ENCODE measurements around the gene CRP.
"Not testable (repeated sequence)": the region's sequence is repeated elsewhere in the genome, so short reads cannot be mapped to it uniquely, and the experiment has no call there.

Gene CRP

GRCh38 chr1:159699246-159699645 lies 15.1 kb downstream of the CRP start:
- no peak for DNase-seq

DNA sequence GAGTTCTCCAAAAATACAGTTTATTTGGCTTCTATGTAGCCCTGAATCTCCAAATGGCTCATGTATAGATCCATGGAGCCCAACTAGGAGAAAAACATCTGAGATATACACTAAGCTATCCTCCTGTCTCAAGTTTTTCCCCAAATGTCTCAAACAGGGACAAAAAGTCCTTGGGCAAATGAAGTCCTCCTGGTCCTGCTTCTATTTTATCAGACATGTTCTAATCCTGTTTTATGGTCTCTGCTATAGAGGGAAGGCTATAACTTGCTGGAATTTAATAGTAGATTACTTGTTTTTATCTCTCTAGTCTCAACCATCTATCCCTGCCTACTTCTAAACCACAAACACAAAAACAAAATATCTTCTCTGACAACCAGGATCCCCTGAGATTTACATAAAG lies 26.9 kb downstream of the CRP start:
- no peak for DNase-seq

- no peak for DNase-seq
Measured at GRCh38 chr1:159686599-159687299, 27.6 kb downstream of the CRP start.

DNA sequence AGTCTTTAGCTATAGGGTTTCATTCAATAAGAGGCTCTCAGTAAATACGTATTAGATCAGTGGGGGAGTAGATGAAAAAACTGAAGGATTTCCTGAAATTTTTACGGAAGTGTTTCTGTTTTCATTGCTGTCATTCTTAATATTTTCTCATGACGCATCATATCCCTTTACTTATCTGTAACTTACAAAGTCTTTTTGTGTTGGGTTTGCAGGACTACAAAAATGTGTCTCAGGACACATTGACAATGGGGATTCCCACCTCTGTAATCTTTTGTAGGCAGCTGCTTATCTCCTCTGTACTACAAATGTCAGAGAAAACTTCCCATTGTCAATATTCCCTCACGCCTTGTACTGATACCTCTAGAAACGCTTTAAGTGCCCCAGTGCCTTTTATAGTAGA lies 35.5 kb downstream of the CRP start:
- no peak for DNase-seq

DNA sequence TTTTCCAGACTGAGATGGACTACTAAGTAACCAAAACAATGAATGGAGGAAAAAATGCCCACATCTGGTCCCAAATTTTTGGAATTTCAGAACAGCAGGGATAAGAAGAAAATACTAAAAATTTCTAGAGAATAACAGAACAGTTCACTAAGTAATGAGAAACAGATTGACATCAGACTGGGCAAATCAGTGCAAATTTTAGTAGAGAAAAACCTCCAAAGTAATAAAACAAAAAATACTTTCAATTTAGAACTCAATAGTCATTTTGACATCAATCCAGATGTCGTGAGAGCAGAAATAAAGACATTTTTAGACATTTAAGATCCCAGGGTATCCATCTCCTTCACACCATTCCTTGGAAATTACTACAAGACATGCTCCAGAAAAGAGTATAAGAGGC lies 39.3 kb downstream of the CRP start:
- no peak for DNase-seq

DNA sequence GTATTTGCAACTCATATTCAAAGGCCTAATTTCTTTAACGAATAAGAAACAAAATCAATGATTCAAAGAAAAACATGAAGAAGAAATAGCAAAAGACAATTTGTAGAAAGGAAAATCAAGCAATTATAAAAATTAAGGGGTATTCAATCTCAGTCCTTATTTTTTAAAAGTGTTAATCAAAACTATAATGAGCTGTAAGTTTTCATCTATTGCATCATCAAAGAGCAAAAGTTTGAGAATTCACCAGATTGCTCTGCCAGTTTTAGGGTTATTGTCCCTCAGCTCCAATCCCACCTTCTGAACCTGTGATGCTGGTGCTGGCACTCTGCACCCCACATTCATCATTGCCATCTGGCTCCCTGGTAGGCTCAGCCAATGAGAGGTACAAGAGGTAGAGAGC lies 42.0 kb downstream of the CRP start:
- not testable (repeated sequence) for DNase-seq

DNA sequence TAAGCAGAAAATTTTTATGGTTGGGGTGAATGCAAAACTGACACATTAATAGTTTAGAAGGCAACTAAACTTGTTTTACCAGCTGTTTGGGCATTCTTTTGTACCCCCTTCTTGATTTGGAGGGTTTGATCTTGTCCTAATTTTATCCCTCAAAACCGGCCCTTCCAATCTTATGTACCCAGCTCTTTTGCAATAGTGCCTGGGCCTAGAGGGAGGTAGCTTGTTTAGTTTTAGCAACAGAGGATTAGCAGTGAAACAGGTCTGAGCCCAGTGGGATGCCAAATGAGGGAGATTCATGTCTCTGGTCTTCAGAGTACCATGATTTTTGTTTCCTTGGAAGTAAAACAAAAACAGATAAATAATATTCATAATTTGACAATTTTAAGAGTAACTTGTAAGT lies 45.1 kb downstream of the CRP start:
- DNase-seq, result no peak

GRCh38 chr1:159668739-159669138 lies 45.6 kb downstream of the CRP start:
- DNase-seq, result no peak

GRCh38 chr1:159664247-159664646 lies 50.1 kb downstream of the CRP start:
- DNase-seq, result no peak

- no peak for DNase-seq
Measured at GRCh38 chr1:159663552-159663951, 50.8 kb downstream of the CRP start.
